HepG2 (cell line): ENCODE data around the gene OTOP1. TPM values are rescaled to one million over a fixed set of nuclear protein-coding genes. Genes with fewer than 3 reads are reported as not detected.

ENCODE experiments used
- CAMTA2 ChIP-seq: sonication (generic); formaldehyde crosslinking; IDR thresholded peaks from 2 replicates; pipeline ENCODE4 v1.4.0; 2020; ENCODE audit warnings: mild to moderate bottlenecking, missing genetic modification reagents, borderline replicate concordance
- ESRRA ChIP-seq: sonication (generic); formaldehyde crosslinking; IDR thresholded peaks from 2 replicates; pipeline ENCODE4 v1.5.1; 2020; ENCODE audit warnings: mild to moderate bottlenecking, low read depth, missing genetic modification reagents
- HDAC6 ChIP-seq: fragments of 200-600 bp; sonication (generic); IDR thresholded peaks from 2 replicates; pipeline ENCODE4 v1.7.0; 2017; ENCODE audit warnings: mild to moderate bottlenecking, antibody characterized with exemption, low read length, low read depth
- HMGA1 ChIP-seq: sonication (generic); formaldehyde crosslinking; conservative IDR thresholded peaks from 2 replicates; pipeline ENCODE4 v1.4.0; 2020; ENCODE audit warnings: missing genetic modification reagents
- HNRNPK ChIP-seq: fragments of 200-400 bp; formaldehyde crosslinking; IDR thresholded peaks from 2 replicates; pipeline ENCODE4 v1.6.1; 2018; ENCODE audit warnings: low read length, low read depth, moderate library complexity, mild to moderate bottlenecking; ENCODE audit not compliant: poor library complexity, severe bottlenecking
- MIER3 ChIP-seq: IDR thresholded peaks from 2 replicates; pipeline ENCODE4 v1.6.1; 2016; ENCODE audit warnings: missing compliant biosample characterization, borderline replicate concordance
- NFE2L1 ChIP-seq: sonication (generic); formaldehyde crosslinking; IDR thresholded peaks from 2 replicates; pipeline ENCODE4 v1.4.0; 2020; ENCODE audit warnings: missing genetic modification reagents, mild to moderate bottlenecking, borderline replicate concordance
- XRCC5 ChIP-seq: fragments of 200-400 bp; formaldehyde crosslinking; optimal IDR thresholded peaks from 2 replicates; pipeline ENCODE3; 2017; ENCODE audit warnings: mild to moderate bottlenecking, low read length
- ZBTB21 ChIP-seq: sonication (generic); formaldehyde crosslinking; IDR thresholded peaks from 2 replicates; pipeline ENCODE4 v1.4.0; 2020; ENCODE audit warnings: missing genetic modification reagents
- ZNF10 ChIP-seq: sonication (generic); formaldehyde crosslinking; IDR thresholded peaks from 2 replicates; pipeline ENCODE4 v1.4.0; 2020; ENCODE audit warnings: mild to moderate bottlenecking, low read depth, missing genetic modification reagents, borderline replicate concordance
- ZNF292 ChIP-seq: sonication (generic); formaldehyde crosslinking; IDR thresholded peaks from 2 replicates; pipeline ENCODE4 v1.8.1; 2022; ENCODE audit warnings: mild to moderate bottlenecking, low read depth, missing genetic modification reagents, borderline replicate concordance
- ZNF329 ChIP-seq: sonication (generic); formaldehyde crosslinking; IDR thresholded peaks from 2 replicates; pipeline ENCODE4 v1.9.0; 2021; ENCODE audit warnings: low read depth, mild to moderate bottlenecking, missing genetic modification reagents
- polyA plus RNA-seq, 8 experiments: library from polyadenylated mRNA; depleted of rRNA in 3 of 8; stranded (reverse) in 7 of 8; unstranded in 1 of 8; fragments of >200 nt; fragmentation: Illumina TruSeq in 4 of 8; extraction: Trizol in 4 of 8; gene quantifications; 2 replicates each; pipeline versions ENCODE4 v1.2.1 to v1.2.3, GENCODE V29; 2011 to 2016; ENCODE audit warnings: low read depth in 4 of 8, missing spikeins in 1 of 8, mixed read lengths in 1 of 8; ENCODE audit not compliant: insufficient read depth in 1 of 8
- total RNA-seq, 5 experiments: library from RNA; depleted of rRNA; stranded (reverse); fragments of >200 nt; fragmentation: Illumina TruSeq; extraction: Trizol; gene quantifications; 2 replicates each; pipeline ENCODE4 v1.2.3, GENCODE V29; 2016; ENCODE audit warnings: low read depth in 1 of 5
- TF ChIP-seq, protein P1 (sequence below): sonication (generic); formaldehyde crosslinking; IDR thresholded peaks from 2 replicates; pipeline ENCODE4 v1.4.0; 2020; ENCODE audit warnings: mild to moderate bottlenecking, low read depth, missing genetic modification reagents
- TF ChIP-seq, protein P2 (sequence below): sonication (generic); formaldehyde crosslinking; IDR thresholded peaks from 2 replicates; pipeline ENCODE4 v1.5.0; 2020; ENCODE audit warnings: missing genetic modification reagents, mild to moderate bottlenecking, borderline replicate concordance
- TF ChIP-seq, protein P3 (sequence below): sonication (generic); formaldehyde crosslinking; IDR thresholded peaks from 2 replicates; pipeline ENCODE4 v1.4.0; 2020; ENCODE audit warnings: missing genetic modification reagents, mild to moderate bottlenecking, borderline replicate concordance
- TF ChIP-seq, protein P4 (sequence below): sonication (generic); formaldehyde crosslinking; IDR thresholded peaks from 2 replicates; pipeline ENCODE4 v1.5.0; 2020; ENCODE audit warnings: missing genetic modification reagents
- TF ChIP-seq, protein P5 (sequence below): sonication (generic); formaldehyde crosslinking; IDR thresholded peaks from 2 replicates; pipeline ENCODE4 v1.5.0; 2020; ENCODE audit warnings: missing genetic modification reagents
- TF ChIP-seq, protein P6 (sequence below): IDR thresholded peaks from 2 replicates; pipeline ENCODE4 v1.6.1; 2016; ENCODE audit warnings: missing biosample characterization, missing genetic modification reagents, low read depth
- TF ChIP-seq, protein P7 (sequence below): sonication (generic); formaldehyde crosslinking; IDR thresholded peaks from 2 replicates; pipeline ENCODE4 v1.4.0; 2020; ENCODE audit warnings: missing genetic modification reagents

The OTOP1 gene
- total and polyA plus RNA-seq, 2 of the 13 experiments (the other 11 are each of a cell fraction or from before 2014, with no cell fraction given): not detected

DNA sequence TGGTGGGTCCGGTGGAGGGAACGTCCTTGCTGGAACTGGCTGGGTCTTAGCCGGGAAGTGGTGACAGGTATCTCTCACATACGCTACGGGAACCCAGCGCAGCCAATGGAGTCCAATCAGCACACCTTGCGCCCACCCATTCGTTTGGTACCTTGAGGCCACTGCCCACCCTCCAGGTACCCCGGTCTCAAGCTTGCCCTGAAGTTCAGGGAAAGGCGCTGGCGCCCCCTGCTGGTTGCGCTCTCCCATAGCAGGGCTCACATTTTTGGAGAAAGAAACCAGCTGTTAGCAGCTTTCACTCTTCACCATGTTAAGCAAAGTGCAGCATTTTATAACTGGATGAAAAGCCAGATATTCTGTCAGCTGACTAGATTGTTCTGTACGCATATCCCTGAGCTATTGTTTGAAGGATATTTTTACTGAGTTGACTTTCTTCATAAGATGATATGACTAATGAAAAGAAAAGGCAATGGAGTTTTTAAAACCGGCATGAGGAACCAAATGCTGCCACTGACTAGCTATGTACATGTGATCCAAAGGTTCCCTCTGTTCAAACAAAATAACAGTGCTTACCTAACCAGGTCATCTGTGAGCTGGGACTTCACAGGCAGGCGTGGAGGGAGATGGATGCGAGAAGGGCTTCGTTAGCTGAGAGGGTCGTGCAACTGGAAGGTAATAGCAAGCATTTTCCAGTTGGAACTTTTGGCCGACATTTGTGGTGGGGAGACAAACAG lies 43.7 kb downstream of the OTOP1 start (continued):
- TF ChIP-seq, protein P1, sequence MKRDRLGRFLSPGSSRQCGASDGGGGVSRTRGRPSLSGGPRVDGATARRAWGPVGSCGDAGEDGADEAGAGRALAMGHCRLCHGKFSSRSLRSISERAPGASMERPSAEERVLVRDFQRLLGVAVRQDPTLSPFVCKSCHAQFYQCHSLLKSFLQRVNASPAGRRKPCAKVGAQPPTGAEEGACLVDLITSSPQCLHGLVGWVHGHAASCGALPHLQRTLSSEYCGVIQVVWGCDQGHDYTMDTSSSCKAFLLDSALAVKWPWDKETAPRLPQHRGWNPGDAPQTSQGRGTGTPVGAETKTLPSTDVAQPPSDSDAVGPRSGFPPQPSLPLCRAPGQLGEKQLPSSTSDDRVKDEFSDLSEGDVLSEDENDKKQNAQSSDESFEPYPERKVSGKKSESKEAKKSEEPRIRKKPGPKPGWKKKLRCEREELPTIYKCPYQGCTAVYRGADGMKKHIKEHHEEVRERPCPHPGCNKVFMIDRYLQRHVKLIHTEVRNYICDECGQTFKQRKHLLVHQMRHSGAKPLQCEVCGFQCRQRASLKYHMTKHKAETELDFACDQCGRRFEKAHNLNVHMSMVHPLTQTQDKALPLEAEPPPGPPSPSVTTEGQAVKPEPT (CRISPR knock-in tag): no peak
- TF ChIP-seq, protein P2, sequence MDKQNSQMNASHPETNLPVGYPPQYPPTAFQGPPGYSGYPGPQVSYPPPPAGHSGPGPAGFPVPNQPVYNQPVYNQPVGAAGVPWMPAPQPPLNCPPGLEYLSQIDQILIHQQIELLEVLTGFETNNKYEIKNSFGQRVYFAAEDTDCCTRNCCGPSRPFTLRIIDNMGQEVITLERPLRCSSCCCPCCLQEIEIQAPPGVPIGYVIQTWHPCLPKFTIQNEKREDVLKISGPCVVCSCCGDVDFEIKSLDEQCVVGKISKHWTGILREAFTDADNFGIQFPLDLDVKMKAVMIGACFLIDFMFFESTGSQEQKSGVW: no peak
- TF ChIP-seq XRCC5 (no peak), HNRNPK (no peak), NFE2L1 (CRISPR knock-in tag) (no peak), ZNF329 (CRISPR knock-in tag) (no peak), CAMTA2 (CRISPR knock-in tag) (no peak), ZBTB21 (CRISPR knock-in tag) (no peak), ZNF10 (CRISPR knock-in tag) (no peak), ESRRA (CRISPR knock-in tag) (no peak), MIER3 (CRISPR knock-in tag) (no peak), HDAC6 (no peak), HMGA1 (CRISPR knock-in tag) (no peak), ZNF292 (CRISPR knock-in tag) (peak; percentile 26; the same call in 1 of the 2 replicates)
- TF ChIP-seq, protein P3, sequence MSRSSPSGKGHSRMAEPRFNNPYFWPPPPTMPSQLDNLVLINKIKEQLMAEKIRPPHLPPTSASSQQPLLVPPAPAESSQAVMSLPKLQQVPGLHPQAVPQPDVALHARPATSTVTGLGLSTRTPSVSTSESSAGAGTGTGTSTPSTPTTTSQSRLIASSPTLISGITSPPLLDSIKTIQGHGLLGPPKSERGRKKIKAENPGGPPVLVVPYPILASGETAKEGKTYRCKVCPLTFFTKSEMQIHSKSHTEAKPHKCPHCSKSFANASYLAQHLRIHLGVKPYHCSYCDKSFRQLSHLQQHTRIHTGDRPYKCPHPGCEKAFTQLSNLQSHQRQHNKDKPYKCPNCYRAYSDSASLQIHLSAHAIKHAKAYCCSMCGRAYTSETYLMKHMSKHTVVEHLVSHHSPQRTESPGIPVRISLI: no peak
- TF ChIP-seq, protein P4, sequence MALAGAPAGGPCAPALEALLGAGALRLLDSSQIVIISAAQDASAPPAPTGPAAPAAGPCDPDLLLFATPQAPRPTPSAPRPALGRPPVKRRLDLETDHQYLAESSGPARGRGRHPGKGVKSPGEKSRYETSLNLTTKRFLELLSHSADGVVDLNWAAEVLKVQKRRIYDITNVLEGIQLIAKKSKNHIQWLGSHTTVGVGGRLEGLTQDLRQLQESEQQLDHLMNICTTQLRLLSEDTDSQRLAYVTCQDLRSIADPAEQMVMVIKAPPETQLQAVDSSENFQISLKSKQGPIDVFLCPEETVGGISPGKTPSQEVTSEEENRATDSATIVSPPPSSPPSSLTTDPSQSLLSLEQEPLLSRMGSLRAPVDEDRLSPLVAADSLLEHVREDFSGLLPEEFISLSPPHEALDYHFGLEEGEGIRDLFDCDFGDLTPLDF (CRISPR knock-in tag): no peak
- TF ChIP-seq, protein P5, sequence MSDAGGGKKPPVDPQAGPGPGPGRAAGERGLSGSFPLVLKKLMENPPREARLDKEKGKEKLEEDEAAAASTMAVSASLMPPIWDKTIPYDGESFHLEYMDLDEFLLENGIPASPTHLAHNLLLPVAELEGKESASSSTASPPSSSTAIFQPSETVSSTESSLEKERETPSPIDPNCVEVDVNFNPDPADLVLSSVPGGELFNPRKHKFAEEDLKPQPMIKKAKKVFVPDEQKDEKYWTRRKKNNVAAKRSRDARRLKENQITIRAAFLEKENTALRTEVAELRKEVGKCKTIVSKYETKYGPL (CRISPR knock-in tag): no peak
- TF ChIP-seq, protein P6, sequence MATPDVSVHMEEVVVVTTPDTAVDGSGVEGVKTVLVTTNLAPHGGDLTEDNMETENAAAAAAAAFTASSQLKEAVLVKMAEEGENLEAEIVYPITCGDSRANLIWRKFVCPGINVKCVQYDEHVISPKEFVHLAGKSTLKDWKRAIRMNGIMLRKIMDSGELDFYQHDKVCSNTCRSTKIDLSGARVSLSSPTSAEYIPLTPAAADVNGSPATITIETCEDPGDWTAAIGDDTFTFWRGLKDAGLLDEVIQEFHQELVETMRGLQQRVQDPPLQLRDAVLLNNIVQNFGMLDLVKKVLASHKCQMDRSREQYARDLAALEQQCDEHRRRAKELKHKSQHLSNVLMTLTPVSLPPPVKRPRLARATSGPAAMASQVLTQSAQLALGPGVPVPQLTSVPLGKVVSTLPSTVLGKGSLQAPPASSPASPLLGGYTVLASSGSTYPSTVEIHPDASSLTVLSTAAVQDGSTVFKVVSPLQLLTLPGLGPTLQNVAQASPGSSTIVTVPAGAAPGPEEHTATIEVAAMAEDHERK (CRISPR knock-in tag): no peak
- TF ChIP-seq, protein P7, sequence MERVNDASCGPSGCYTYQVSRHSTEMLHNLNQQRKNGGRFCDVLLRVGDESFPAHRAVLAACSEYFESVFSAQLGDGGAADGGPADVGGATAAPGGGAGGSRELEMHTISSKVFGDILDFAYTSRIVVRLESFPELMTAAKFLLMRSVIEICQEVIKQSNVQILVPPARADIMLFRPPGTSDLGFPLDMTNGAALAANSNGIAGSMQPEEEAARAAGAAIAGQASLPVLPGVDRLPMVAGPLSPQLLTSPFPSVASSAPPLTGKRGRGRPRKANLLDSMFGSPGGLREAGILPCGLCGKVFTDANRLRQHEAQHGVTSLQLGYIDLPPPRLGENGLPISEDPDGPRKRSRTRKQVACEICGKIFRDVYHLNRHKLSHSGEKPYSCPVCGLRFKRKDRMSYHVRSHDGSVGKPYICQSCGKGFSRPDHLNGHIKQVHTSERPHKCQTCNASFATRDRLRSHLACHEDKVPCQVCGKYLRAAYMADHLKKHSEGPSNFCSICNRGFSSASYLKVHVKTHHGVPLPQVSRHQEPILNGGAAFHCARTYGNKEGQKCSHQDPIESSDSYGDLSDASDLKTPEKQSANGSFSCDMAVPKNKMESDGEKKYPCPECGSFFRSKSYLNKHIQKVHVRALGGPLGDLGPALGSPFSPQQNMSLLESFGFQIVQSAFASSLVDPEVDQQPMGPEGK: no peak
